CD8-positive, alpha-beta memory T cell (primary cell): ENCODE data around the gene IRX4. TPM values are rescaled to one million over a fixed set of nuclear protein-coding genes. Genes with fewer than 3 reads are reported as not detected.

ENCODE experiments used
- CTCF ChIA-PET: fragments of 350-600 bp; sonication (Branson Sonifier 250); formaldehyde crosslinking; loops from one replicate; lab custom pipeline; 2021; ENCODE audit warnings: antibody characterized with exemption; lab: Charles Lee
- POLR2A ChIA-PET: fragments of 350-600 bp; sonication (Branson Sonifier 250); formaldehyde crosslinking; loops from one replicate; lab custom pipeline; 2021; ENCODE audit warnings: antibody characterized with exemption; lab: Charles Lee
- DNase-seq, 5 donors: peaks; one replicate each; pipeline versions ENCODE4 v3.0.0 to v3.0.0-alpha.2; 2020 to 2022; ENCODE audit warnings: mixed read lengths in 1 of 5
- H3K27ac ChIP-seq: one replicate; pipeline ENCODE4 v1.7.0; 2013; ENCODE audit warnings: low read depth, mild to moderate bottlenecking, low read length, moderate library complexity
- H3K27me3 ChIP-seq: 2 replicates; pipeline ENCODE4 v1.7.0; 2013; ENCODE audit warnings: low read length, mild to moderate bottlenecking; ENCODE audit not compliant: insufficient read depth, poor library complexity, severe bottlenecking
- H3K36me3 ChIP-seq: 2 replicates; pipeline ENCODE4 v1.7.0; 2013; ENCODE audit warnings: mild to moderate bottlenecking, low read length, moderate library complexity; ENCODE audit not compliant: insufficient read depth
- H3K4me1 ChIP-seq: 2 replicates; pipeline ENCODE4 v1.7.0; 2013; ENCODE audit warnings: mild to moderate bottlenecking, low read length, moderate library complexity; ENCODE audit not compliant: insufficient read depth
- H3K4me3 ChIP-seq: 2 replicates; pipeline ENCODE4 v1.7.0; 2013; ENCODE audit warnings: mild to moderate bottlenecking, low read length
- H3K9me3 ChIP-seq: 2 replicates; pipeline ENCODE4 v1.7.0; 2013; ENCODE audit warnings: mild to moderate bottlenecking, low read length
- H3K27ac Mint-ChIP-seq, 8 donors: one replicate each; pipeline ENCODE4 v1.8.0; 2020 to 2021; ENCODE audit warnings: mixed read lengths in 8 of 8, mild to moderate bottlenecking in 6 of 8, inconsistent platforms in 3 of 8, moderate library complexity in 3 of 8
- H3K27me3 Mint-ChIP-seq, 2 donors: one replicate each; pipeline ENCODE4 v1.8.0; 2020 to 2021; ENCODE audit warnings: mixed read lengths in 2 of 2, mild to moderate bottlenecking in 1 of 2, moderate library complexity in 1 of 2
- H3K36me3 Mint-ChIP-seq, 3 donors: one replicate each; pipeline ENCODE4 v1.8.0; 2020 to 2021; ENCODE audit warnings: mixed read lengths in 3 of 3, inconsistent platforms in 1 of 3, mild to moderate bottlenecking in 1 of 3
- H3K4me1 Mint-ChIP-seq, 3 donors: one replicate each; pipeline ENCODE4 v1.8.0; 2020 to 2021; ENCODE audit warnings: mixed read lengths in 3 of 3, inconsistent platforms in 1 of 3, mild to moderate bottlenecking in 1 of 3
- H3K4me3 Mint-ChIP-seq, 7 donors: one replicate each; pipeline ENCODE4 v1.8.0; 2020 to 2021; ENCODE audit warnings: mixed read lengths in 7 of 7, mild to moderate bottlenecking in 6 of 7, moderate library complexity in 4 of 7, inconsistent platforms in 2 of 7
- H3K9me3 Mint-ChIP-seq, 5 donors: one replicate each; pipeline ENCODE4 v1.8.0; 2020 to 2022; ENCODE audit warnings: mixed read lengths in 5 of 5, mild to moderate bottlenecking in 3 of 5, moderate library complexity in 2 of 5, inconsistent platforms in 1 of 5
- polyA plus RNA-seq: library from polyadenylated mRNA; unstranded; fragments of 300-500 nt; fragmentation: Illumina TruSeq; gene quantifications from one replicate; pipeline ENCODE4 v1.2.3, GENCODE V29; 2021
- total RNA-seq, 2 experiments: library from RNA; stranded (reverse); gene quantifications; one replicate each; pipeline ENCODE4 v1.2.3, GENCODE V29; 2021

IRX4 gene
- total and polyA plus RNA-seq, 3 experiments from 2014 or later: not detected

- DNase-seq: peak in 1 of 5 donors; percentile 41
- ChIA-PET CTCF (no interaction called here), POLR2A (no interaction called here)
- peaks cover 15 to 30% of the 10 kb centered on the region in 2 donors for H3K27me3 Mint-ChIP-seq
- H3K4me3 Mint-ChIP-seq: no peak overlapping the region
- Histone ChIP-seq H3K4me3 (no peak overlapping the region), H3K27ac (no peak overlapping the region), H3K4me1 (no peaks in the 10 kb centered on the region), H3K27me3 (no peaks in the 10 kb centered on the region), H3K36me3 (no peaks in the 10 kb centered on the region), H3K9me3 (no peaks in the 10 kb centered on the region)
- no peaks in the 10 kb centered on the region for H3K36me3 Mint-ChIP-seq
- no peaks in the 10 kb centered on the region for H3K9me3 Mint-ChIP-seq
- no peaks in the 10 kb centered on the region for H3K4me1 Mint-ChIP-seq
- no peak overlapping the region for H3K27ac Mint-ChIP-seq
Measured at GRCh38 chr5:1897816-1898450, 15.2 kb upstream of the IRX4 start.

DNA sequence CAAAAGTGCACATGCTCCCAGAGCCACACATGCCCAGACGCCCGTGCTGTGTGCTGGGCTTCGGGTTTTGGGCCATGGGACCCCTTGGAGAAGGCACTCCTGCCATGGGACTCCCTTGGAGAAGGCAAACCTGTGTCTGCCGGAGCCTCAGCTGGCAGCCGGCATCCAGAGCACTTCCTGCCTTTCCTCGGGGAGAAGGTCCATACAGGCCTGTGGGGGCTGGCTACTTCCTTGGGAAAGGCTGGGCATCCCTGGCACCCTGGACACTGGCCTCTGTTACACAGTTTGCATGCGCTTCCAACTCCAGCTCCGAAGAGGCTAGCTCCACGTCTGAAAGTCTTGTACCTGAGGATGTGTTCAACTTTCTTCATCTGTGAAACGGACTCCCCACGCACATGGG, 14.7 kb upstream of the IRX4 start:
- no peak overlapping the region for H3K4me3 Mint-ChIP-seq
- peaks cover 17 to 36% of the 10 kb centered on the region in 2 donors for H3K27me3 Mint-ChIP-seq
- Histone ChIP-seq H3K36me3 (no peaks in the 10 kb centered on the region), H3K9me3 (no peaks in the 10 kb centered on the region), H3K27ac (no peak overlapping the region), H3K27me3 (no peaks in the 10 kb centered on the region), H3K4me3 (no peak overlapping the region), H3K4me1 (no peaks in the 10 kb centered on the region)
- H3K9me3 Mint-ChIP-seq: no peaks in the 10 kb centered on the region
- CTCF ChIA-PET: no interaction called here
- POLR2A ChIA-PET: no interaction called here
- no peaks in the 10 kb centered on the region for H3K4me1 Mint-ChIP-seq
- no peak overlapping the region for H3K27ac Mint-ChIP-seq
- H3K36me3 Mint-ChIP-seq: no peaks in the 10 kb centered on the region
- DNase-seq: peak in 1 of 5 donors; percentile 20

- no peaks in the 10 kb centered on the region for H3K9me3 ChIP-seq
- peak in 1 of 5 donors; percentile 18 for DNase-seq
- Mint-ChIP-seq H3K27ac (no peak overlapping the region), H3K36me3 (no peaks in the 10 kb centered on the region), H3K9me3 (no peaks in the 10 kb centered on the region), H3K27me3 (peaks cover 18 to 37% of the 10 kb centered on the region in 2 donors), H3K4me1 (no peaks in the 10 kb centered on the region), H3K4me3 (no peak overlapping the region)
- no peaks in the 10 kb centered on the region for H3K27me3 ChIP-seq
- ChIA-PET POLR2A (no interaction called here), CTCF (no interaction called here)
- no peak overlapping the region for H3K4me3 ChIP-seq
- no peak overlapping the region for H3K27ac ChIP-seq
- no peaks in the 10 kb centered on the region for H3K36me3 ChIP-seq
- no peaks in the 10 kb centered on the region for H3K4me1 ChIP-seq
Measured at GRCh38 chr5:1896602-1897376, 14.1 kb upstream of the IRX4 start.

DNA sequence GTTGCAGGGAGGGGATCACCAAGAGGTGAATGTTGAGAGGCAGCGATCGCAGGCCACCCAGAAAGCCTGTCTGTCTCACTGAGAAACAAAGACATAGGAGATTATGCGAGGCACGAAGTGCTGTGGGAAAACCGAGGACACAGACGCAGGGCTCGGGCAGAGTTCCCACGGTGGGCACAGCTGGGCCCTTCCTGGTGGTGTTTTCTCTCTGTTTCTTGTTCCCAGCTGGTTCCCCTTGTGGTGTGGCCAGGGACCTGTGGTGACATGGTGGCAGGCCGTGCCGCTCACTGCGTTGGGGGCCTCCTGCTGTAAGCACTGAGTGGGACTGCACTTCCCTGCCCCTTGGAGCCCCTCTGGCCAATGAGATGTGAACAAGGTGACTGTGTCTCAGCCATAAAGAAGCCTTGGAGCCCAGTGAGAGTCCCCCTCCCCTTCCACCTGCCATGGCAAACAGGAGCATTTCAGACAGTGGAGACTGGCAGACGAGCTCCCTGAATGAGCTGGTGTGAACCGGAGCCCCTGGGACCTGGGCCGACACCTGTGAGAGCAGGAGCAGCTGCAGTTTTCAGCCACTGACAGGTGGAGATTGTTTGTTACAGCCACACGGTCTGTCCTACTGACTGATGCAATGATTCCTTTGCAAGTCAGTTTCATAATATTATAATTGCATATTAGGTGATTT, 13.2 kb upstream of the IRX4 start:
- POLR2A ChIA-PET: no interaction called here
- CTCF ChIA-PET: no interaction called here

GRCh38 chr5:1894243-1894642, 11.5 kb upstream of the IRX4 start:
- no peak for DNase-seq
- H3K9me3 Mint-ChIP-seq: no peaks in the 10 kb centered on the region
- no peaks in the 10 kb centered on the region for H3K36me3 Mint-ChIP-seq
- ChIA-PET CTCF (no interaction called here), POLR2A (no interaction called here)
- Histone ChIP-seq H3K27ac (no peak overlapping the region), H3K27me3 (no peaks in the 10 kb centered on the region), H3K9me3 (no peaks in the 10 kb centered on the region), H3K4me1 (no peaks in the 10 kb centered on the region), H3K4me3 (no peak overlapping the region), H3K36me3 (no peaks in the 10 kb centered on the region)
- no peak overlapping the region for H3K4me3 Mint-ChIP-seq
- H3K27me3 Mint-ChIP-seq: peaks cover 14 to 42% of the 10 kb centered on the region in 2 donors
- no peaks in the 10 kb centered on the region for H3K4me1 Mint-ChIP-seq
- no peak overlapping the region for H3K27ac Mint-ChIP-seq

More for the DNA sequence above, 13.2 kb upstream of the IRX4 start:
- DNase-seq: peak in 1 of 5 donors; percentile 21
- no peaks in the 10 kb centered on the region for H3K4me1 Mint-ChIP-seq
- H3K27me3 Mint-ChIP-seq: peaks cover 16 to 35% of the 10 kb centered on the region in 2 donors
- Histone ChIP-seq H3K9me3 (no peaks in the 10 kb centered on the region), H3K27ac (no peak overlapping the region), H3K4me1 (no peaks in the 10 kb centered on the region), H3K27me3 (no peaks in the 10 kb centered on the region), H3K36me3 (no peaks in the 10 kb centered on the region), H3K4me3 (no peak overlapping the region)
- no peaks in the 10 kb centered on the region for H3K9me3 Mint-ChIP-seq
- H3K4me3 Mint-ChIP-seq: no peak overlapping the region
- no peak overlapping the region for H3K27ac Mint-ChIP-seq
- no peaks in the 10 kb centered on the region for H3K36me3 Mint-ChIP-seq

GRCh38 chr5:1893754-1894153, 11.0 kb upstream of the IRX4 start:
- H3K27ac Mint-ChIP-seq: peak overlapping the region in 1 of 8 donors; percentile 90
- no peak for DNase-seq
- H3K9me3 ChIP-seq: no peaks in the 10 kb centered on the region
- no peaks in the 10 kb centered on the region for H3K27me3 ChIP-seq
- peaks cover 19 to 42% of the 10 kb centered on the region in 2 donors for H3K27me3 Mint-ChIP-seq
- no peak overlapping the region for H3K27ac ChIP-seq
- H3K4me1 Mint-ChIP-seq: no peaks in the 10 kb centered on the region
- no peaks in the 10 kb centered on the region for H3K36me3 ChIP-seq
- H3K9me3 Mint-ChIP-seq: no peaks in the 10 kb centered on the region
- H3K36me3 Mint-ChIP-seq: no peaks in the 10 kb centered on the region
- H3K4me3 ChIP-seq: no peak overlapping the region
- H3K4me3 Mint-ChIP-seq: no peak overlapping the region
- ChIA-PET POLR2A (no interaction called here), CTCF (no interaction called here)
- no peaks in the 10 kb centered on the region for H3K4me1 ChIP-seq

GRCh38 chr5:1892685-1893445, 10.1 kb upstream of the IRX4 start:
- Mint-ChIP-seq H3K9me3 (no peaks in the 10 kb centered on the region), H3K27ac (no peak overlapping the region), H3K27me3 (peaks cover 21 to 44% of the 10 kb centered on the region in 2 donors), H3K36me3 (no peaks in the 10 kb centered on the region), H3K4me3 (no peak overlapping the region), H3K4me1 (peaks cover 0 to 3% (median 2%) of the 10 kb centered on the region in 3 donors)
- H3K4me1 ChIP-seq: no peaks in the 10 kb centered on the region
- H3K27ac ChIP-seq: no peak overlapping the region
- no peaks in the 10 kb centered on the region for H3K27me3 ChIP-seq
- no peaks in the 10 kb centered on the region for H3K9me3 ChIP-seq
- no peaks in the 10 kb centered on the region for H3K36me3 ChIP-seq
- CTCF ChIA-PET: no interaction called here
- POLR2A ChIA-PET: no interaction called here
- DNase-seq: peak in 1 of 5 donors; percentile 10
- H3K4me3 ChIP-seq: no peak overlapping the region
